Fibroblast of mammary gland (primary cell): Measurements from ENCODE around the gene TRIP4.
"Not testable (repeated sequence)": the region's sequence is repeated elsewhere in the genome, so short reads cannot be mapped to it uniquely, and the experiment has no call there.

Source experiments
- DNase-seq: peaks from one replicate; pipeline ENCODE4 v3.0.0-alpha.2; 2010; ENCODE audit warnings: low read depth
- H3K4me3 ChIP-seq: 2 replicates; pipeline ENCODE4 v1.5.1; 2011; ENCODE audit warnings: low read depth, mild to moderate bottlenecking, low read length, moderate library complexity; ENCODE audit not compliant: control insufficient read depth
- CTCF ChIP-seq: conservative IDR thresholded peaks from 2 replicates; pipeline ENCODE4 v1.5.1; 2011; ENCODE audit warnings: low read depth, low read length, inconsistent platforms; ENCODE audit not compliant: control insufficient read depth, insufficient read depth

Gene TRIP4

GRCh38 chr15:64387562-64388168 lies at the start of gene TRIP4:
TRIP4 (plus strand) TSS chr15:64387836; CDS start chr15:64387864, 28 bp downstream.
- peak; percentile 97 for DNase-seq
- TF ChIP-seq CTCF = no peak
- peak within 1 kb of the TSS; percentile 88 for H3K4me3 ChIP-seq

- TF ChIP-seq CTCF = no peak
- no peak for DNase-seq
These were observed 47.3 kb upstream of the TRIP4 start for GRCh38 chr15:64340355-64340754.

GRCh38 chr15:64341961-64342360 lies 45.7 kb upstream of the TRIP4 start:
- TF ChIP-seq CTCF = no peak
- no peak overlapping the region for H3K4me3 ChIP-seq
- DNase-seq = no peak

More at GRCh38 chr15:64340355-64340754, 47.3 kb upstream of the TRIP4 start:
- H3K4me3 ChIP-seq = no peak overlapping the region

GRCh38 chr15:64343222-64343621 lies 44.4 kb upstream of the TRIP4 start:
- no peak for TF ChIP-seq CTCF
- no peak overlapping the region for H3K4me3 ChIP-seq
- DNase-seq = peak; percentile 67

GRCh38 chr15:64343841-64344240 lies 43.8 kb upstream of the TRIP4 start:
- TF ChIP-seq CTCF = no peak
- peak; percentile 19 for DNase-seq
- no peak overlapping the region for H3K4me3 ChIP-seq

- DNase-seq = peak; percentile 56
- no peak for TF ChIP-seq CTCF
- H3K4me3 ChIP-seq = no peak overlapping the region
These were observed 42.9 kb upstream of the TRIP4 start for GRCh38 chr15:64344651-64345294.

- not testable (repeated sequence) for DNase-seq, H3K4me3 ChIP-seq
These were observed 41.4 kb upstream of the TRIP4 start for GRCh38 chr15:64346242-64346641.
